GM18498 (cell line): ENCODE measurements around the gene ARL14.

ENCODE experiments used
- ATAC-seq: cut with Tn5 transposase; IDR thresholded peaks from one replicate; pipeline ENCODE4 v1.9.1; 2021; ENCODE audit warnings: mild to moderate bottlenecking, moderate library complexity; ENCODE audit not compliant: unreplicated experiment

The ARL14 gene

GRCh38 chr3:160676547-160677303 is at the start of gene ARL14:
ARL14 (plus strand) TSS chr3:160677160; CDS start chr3:160677347, 187 bp downstream.
- ATAC-seq = no peak

- ATAC-seq = no peak
These were observed 47.5 kb upstream of the ARL14 start for GRCh38 chr3:160629491-160629890.

GRCh38 chr3:160633361-160634083 is 43.4 kb upstream of the ARL14 start:
- no peak for ATAC-seq

- no peak for ATAC-seq
These were observed 41.7 kb upstream of the ARL14 start for GRCh38 chr3:160635213-160635612.

GRCh38 chr3:160637086-160637485 is 39.9 kb upstream of the ARL14 start:
- ATAC-seq = no peak

- ATAC-seq = no peak
These were observed 38.8 kb upstream of the ARL14 start for GRCh38 chr3:160638184-160638583.

- ATAC-seq = no peak
These were observed 35.2 kb upstream of the ARL14 start for GRCh38 chr3:160641665-160642309.

- ATAC-seq = no peak
These were observed 33.0 kb upstream of the ARL14 start for GRCh38 chr3:160643994-160644393.

GRCh38 chr3:160644491-160644890 is 32.5 kb upstream of the ARL14 start:
- no peak for ATAC-seq

GRCh38 chr3:160648701-160649100 is 28.3 kb upstream of the ARL14 start:
- no peak for ATAC-seq

GRCh38 chr3:160649596-160649995 is 27.4 kb upstream of the ARL14 start:
- ATAC-seq = no peak

GRCh38 chr3:160653512-160653911 is 23.4 kb upstream of the ARL14 start:
- ATAC-seq = no peak

- no peak for ATAC-seq
These were observed 16.1 kb upstream of the ARL14 start for GRCh38 chr3:160660902-160661301.

- ATAC-seq = no peak
These were observed 15.3 kb upstream of the ARL14 start for GRCh38 chr3:160661660-160662059.

- no peak for ATAC-seq
These were observed 11.7 kb upstream of the ARL14 start for GRCh38 chr3:160665231-160665630.

GRCh38 chr3:160665784-160666526 is 11.0 kb upstream of the ARL14 start:
- peak; percentile 82 for ATAC-seq

- no peak for ATAC-seq
These were observed 9.5 kb upstream of the ARL14 start for GRCh38 chr3:160667452-160667851.

GRCh38 chr3:160668454-160668853 is 8.5 kb upstream of the ARL14 start:
- no peak for ATAC-seq

GRCh38 chr3:160671231-160671630 is 5.7 kb upstream of the ARL14 start:
- ATAC-seq = peak; percentile 94

GRCh38 chr3:160671995-160672394 is 5.0 kb upstream of the ARL14 start:
- no peak for ATAC-seq

GRCh38 chr3:160673188-160673587 is 3.8 kb upstream of the ARL14 start:
- no peak for ATAC-seq
